ENCODE measurements around the gene TCTA. TPM values are rescaled to one million over a fixed set of nuclear protein-coding genes. Genes with fewer than 3 reads are reported as not detected.
"Not testable (repeated sequence)": the region's sequence is repeated elsewhere in the genome, so short reads cannot be mapped to it uniquely, and the experiment has no call there.

The TCTA gene
- total RNA-seq, 1 donor from 2014 or later = 30.0 TPM

- H3K27me3 Mint-ChIP-seq (ENCODE audit: insufficient read depth); DNase-seq (ENCODE audit: low spot score); H3K9me3 Mint-ChIP-seq; H3K4me3 Mint-ChIP-seq; H3K27ac Mint-ChIP-seq; intact Hi-C loops (cut with micrococcal nuclease): not testable (repeated sequence)
- Mint-ChIP-seq H3K4me1 (ENCODE audit: low read depth) (peaks cover 19% of the 10 kb centered on the region), H3K36me3 (ENCODE audit: low read depth) (peaks cover 18% of the 10 kb centered on the region)
Measured at GRCh38 chr3:49391310-49391709, 20.9 kb upstream of the TCTA start.

DNA sequence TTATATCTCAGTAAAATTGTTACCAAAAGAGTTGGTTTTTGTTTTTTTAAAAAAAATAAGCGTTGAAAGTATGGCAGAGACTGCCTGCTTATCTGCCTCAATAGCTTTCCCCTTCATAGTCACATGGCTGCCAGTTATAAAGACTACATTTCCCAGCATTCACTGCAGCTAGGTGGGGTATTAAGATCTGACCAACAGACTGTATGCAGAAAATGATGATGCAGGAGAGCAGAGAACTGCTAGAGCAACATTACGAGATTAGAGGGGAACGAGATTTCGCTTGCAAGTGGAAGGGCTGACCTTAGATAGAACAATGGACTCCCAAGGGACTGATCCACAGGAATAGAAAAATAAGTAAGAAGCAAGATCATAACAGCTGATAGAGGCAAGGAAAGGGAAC, 14.8 kb upstream of the TCTA start:
- intact Hi-C loops (cut with micrococcal nuclease) = no loop called here
- no peak overlapping the region for H3K27ac Mint-ChIP-seq
- no peaks in the 10 kb centered on the region for H3K9me3 Mint-ChIP-seq
- H3K27me3 Mint-ChIP-seq (ENCODE audit: insufficient read depth) = no peaks in the 10 kb centered on the region
- H3K4me1 Mint-ChIP-seq (ENCODE audit: low read depth) = peaks cover 46% of the 10 kb centered on the region
- no peak for DNase-seq (ENCODE audit: low spot score)
- peaks cover 30% of the 10 kb centered on the region for H3K36me3 Mint-ChIP-seq (ENCODE audit: low read depth)
- no peak overlapping the region for H3K4me3 Mint-ChIP-seq

GRCh38 chr3:49399461-49399860, 12.8 kb upstream of the TCTA start:
- Mint-ChIP-seq H3K9me3 (no peaks in the 10 kb centered on the region), H3K27ac (no peak overlapping the region), H3K36me3 (ENCODE audit: low read depth) (peaks cover 26% of the 10 kb centered on the region), H3K4me3 (no peak overlapping the region), H3K4me1 (ENCODE audit: low read depth) (peaks cover 46% of the 10 kb centered on the region), H3K27me3 (ENCODE audit: insufficient read depth) (no peaks in the 10 kb centered on the region)
- intact Hi-C loops (cut with micrococcal nuclease) = no loop called here
- DNase-seq (ENCODE audit: low spot score) = no peak

GRCh38 chr3:49401766-49402165, 10.5 kb upstream of the TCTA start:
- H3K27ac Mint-ChIP-seq = no peak overlapping the region
- intact Hi-C loops (cut with micrococcal nuclease) = no loop called here
- peaks cover 51% of the 10 kb centered on the region for H3K4me1 Mint-ChIP-seq (ENCODE audit: low read depth)

GRCh38 chr3:49403891-49404290, 8.3 kb upstream of the TCTA start:
- Mint-ChIP-seq H3K36me3 (ENCODE audit: low read depth) (peaks cover 23% of the 10 kb centered on the region), H3K4me3 (no peak overlapping the region), H3K9me3 (no peaks in the 10 kb centered on the region), H3K4me1 (ENCODE audit: low read depth) (peaks cover 52% of the 10 kb centered on the region), H3K27ac (no peak overlapping the region), H3K27me3 (ENCODE audit: insufficient read depth) (no peaks in the 10 kb centered on the region)
- intact Hi-C loops (cut with micrococcal nuclease) = no loop called here
- DNase-seq (ENCODE audit: low spot score) = no peak

More at GRCh38 chr3:49401766-49402165, 10.5 kb upstream of the TCTA start:
- Mint-ChIP-seq H3K4me3 (no peak overlapping the region), H3K27me3 (ENCODE audit: insufficient read depth) (no peaks in the 10 kb centered on the region), H3K9me3 (no peaks in the 10 kb centered on the region), H3K36me3 (ENCODE audit: low read depth) (peaks cover 23% of the 10 kb centered on the region)
- DNase-seq (ENCODE audit: low spot score) = no peak

DNA sequence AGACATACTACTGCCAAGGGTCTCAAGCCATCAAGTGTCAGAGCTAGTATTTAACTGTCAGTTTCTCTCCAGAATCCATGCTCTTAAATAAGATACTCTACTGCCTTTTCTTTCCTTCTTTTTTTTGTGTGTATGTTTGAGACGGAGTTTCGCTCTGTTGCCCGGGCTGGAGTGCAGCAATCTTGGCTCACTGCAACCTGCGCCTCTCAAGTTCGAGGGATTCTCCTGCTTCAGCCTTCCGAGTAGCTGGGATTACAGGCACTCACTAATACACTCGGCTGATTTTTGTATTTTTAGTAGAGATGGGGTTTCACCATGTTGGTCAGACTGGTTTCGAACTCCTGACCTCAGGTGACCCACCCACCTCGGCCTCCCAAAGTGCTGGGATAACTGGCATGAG, 6.7 kb upstream of the TCTA start:
- intact Hi-C loops (cut with micrococcal nuclease); H3K4me3 Mint-ChIP-seq; H3K9me3 Mint-ChIP-seq; DNase-seq (ENCODE audit: low spot score); H3K27me3 Mint-ChIP-seq (ENCODE audit: insufficient read depth); H3K27ac Mint-ChIP-seq: not testable (repeated sequence)
- Mint-ChIP-seq H3K36me3 (ENCODE audit: low read depth) (peaks cover 26% of the 10 kb centered on the region), H3K4me1 (ENCODE audit: low read depth) (peaks cover 54% of the 10 kb centered on the region)

- intact Hi-C loops (cut with micrococcal nuclease) = no loop called here
- H3K4me3 Mint-ChIP-seq = no peak overlapping the region
- no peaks in the 10 kb centered on the region for H3K9me3 Mint-ChIP-seq
- peak overlapping the region; percentile 65 for H3K27ac Mint-ChIP-seq
- peaks cover 21% of the 10 kb centered on the region for H3K36me3 Mint-ChIP-seq (ENCODE audit: low read depth)
- H3K4me1 Mint-ChIP-seq (ENCODE audit: low read depth) = peaks cover 50% of the 10 kb centered on the region
- no peak for DNase-seq (ENCODE audit: low spot score)
- no peaks in the 10 kb centered on the region for H3K27me3 Mint-ChIP-seq (ENCODE audit: insufficient read depth)
Measured at GRCh38 chr3:49406571-49407565, 5.4 kb upstream of the TCTA start.

DNA sequence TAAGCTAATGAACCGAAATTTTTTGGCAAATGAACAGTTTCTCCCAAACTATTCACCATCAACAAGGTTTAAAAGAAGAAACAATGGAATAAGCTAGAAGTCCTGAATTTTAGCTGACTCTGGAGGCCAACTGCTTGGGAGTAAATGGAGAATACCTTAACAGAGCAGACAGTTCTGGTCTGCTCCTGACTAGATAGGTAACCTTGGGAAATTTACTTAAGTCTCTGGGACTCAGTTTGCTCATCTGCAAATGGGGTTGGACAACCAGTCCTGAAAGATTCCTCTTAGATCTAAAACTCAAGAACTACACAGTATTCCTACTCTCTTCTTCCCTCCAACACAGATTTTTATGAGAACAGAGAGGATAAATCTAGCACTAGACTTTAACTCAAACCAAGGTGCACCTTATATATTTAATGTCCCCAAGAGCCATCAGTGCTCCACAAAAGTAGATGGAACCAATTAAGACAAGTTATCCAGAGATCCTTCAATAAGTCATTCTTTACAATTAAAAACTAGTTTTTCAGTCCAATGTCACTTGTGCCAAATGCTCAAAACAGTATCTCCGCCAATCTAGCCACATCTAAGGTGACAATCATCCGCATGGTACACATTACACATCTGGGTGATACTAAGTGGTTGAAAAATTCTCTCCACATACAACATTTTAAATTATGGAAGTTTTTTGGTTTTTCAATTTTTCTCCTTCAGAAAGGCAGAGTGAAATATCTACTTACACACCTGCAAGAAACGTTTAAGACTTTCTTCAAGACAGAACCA, 2.0 kb upstream of the TCTA start:
- H3K4me3 Mint-ChIP-seq = peak overlapping the region; percentile 98
- no peaks in the 10 kb centered on the region for H3K27me3 Mint-ChIP-seq (ENCODE audit: insufficient read depth)
- H3K9me3 Mint-ChIP-seq = no peaks in the 10 kb centered on the region
- intact Hi-C loops (cut with micrococcal nuclease) = no loop called here
- peaks cover 25% of the 10 kb centered on the region for H3K36me3 Mint-ChIP-seq (ENCODE audit: low read depth)
- DNase-seq (ENCODE audit: low spot score) = no peak
- peaks cover 73% of the 10 kb centered on the region for H3K4me1 Mint-ChIP-seq (ENCODE audit: low read depth)
- peak overlapping the region; percentile 93 for H3K27ac Mint-ChIP-seq

DNA sequence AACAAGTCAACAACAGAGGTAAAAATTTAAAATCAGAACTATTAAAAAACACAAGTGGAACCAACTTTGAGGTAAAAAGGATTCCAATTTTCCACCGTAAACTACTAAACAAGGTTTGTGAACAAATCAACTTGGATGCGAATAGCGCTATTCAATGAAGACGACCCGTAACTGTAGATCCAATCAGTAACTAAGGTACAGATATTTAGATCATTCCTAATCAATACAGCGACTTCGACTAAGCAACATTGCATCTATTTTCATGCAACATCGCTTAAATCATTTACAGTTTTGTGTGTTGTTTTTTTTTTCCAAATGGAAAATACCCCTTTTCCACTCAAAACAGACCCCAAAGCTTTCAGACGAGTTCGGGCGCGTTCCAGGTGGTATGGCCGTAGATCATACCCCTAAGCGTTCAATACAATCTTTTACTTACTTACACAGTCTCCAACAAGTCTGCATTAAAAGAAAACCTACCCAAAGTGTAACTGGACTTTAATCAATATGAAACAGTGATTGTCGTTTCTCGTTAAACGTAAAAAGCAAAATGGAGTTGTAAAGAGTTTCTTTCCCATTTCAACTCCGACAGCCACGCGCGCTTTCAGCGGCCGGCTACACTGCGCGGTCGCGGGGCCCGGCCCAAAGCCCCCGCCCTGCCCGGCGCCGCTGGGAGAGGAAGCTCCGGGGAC, 1.2 kb upstream of the TCTA start:
- Mint-ChIP-seq H3K27me3 (ENCODE audit: insufficient read depth) (no peaks in the 10 kb centered on the region), H3K36me3 (ENCODE audit: low read depth) (peaks cover 23% of the 10 kb centered on the region), H3K27ac (peak overlapping the region; percentile 93), H3K9me3 (no peaks in the 10 kb centered on the region), H3K4me1 (ENCODE audit: low read depth) (peaks cover 71% of the 10 kb centered on the region), H3K4me3 (peak overlapping the region; percentile 98)
- DNase-seq (ENCODE audit: low spot score) = no peak
- intact Hi-C loops (cut with micrococcal nuclease) = no loop called here

DNA sequence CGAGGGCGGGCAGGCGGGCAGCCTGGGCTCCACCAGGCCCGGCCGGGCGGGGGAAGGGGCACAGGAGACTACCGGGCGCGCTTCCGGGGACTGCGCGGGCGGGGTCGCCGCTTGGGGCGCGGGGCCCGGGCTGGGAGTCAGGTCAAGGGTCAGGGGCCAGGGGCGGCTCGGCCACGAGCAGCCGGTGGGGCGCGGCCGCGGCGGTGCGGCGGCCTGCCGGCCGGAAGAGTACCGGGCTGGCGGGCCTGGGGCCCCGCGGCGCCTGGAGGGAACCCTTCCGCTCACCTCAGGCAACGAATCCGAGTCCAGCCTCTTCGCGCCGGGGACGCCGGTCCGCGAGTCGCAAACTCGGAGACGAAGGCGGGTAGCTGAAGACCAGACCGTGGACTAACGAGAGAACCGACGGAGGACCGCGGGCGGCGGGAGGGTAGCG, 672 bp upstream of the TCTA start:
- peaks cover 27% of the 10 kb centered on the region for H3K36me3 Mint-ChIP-seq (ENCODE audit: low read depth)
- peaks cover 71% of the 10 kb centered on the region for H3K4me1 Mint-ChIP-seq (ENCODE audit: low read depth)
- peak; percentile 58 for DNase-seq (ENCODE audit: low spot score)
- peak overlapping the region; percentile 93 for H3K27ac Mint-ChIP-seq
- H3K4me3 Mint-ChIP-seq = peak overlapping the region; percentile 98
- H3K9me3 Mint-ChIP-seq = no peaks in the 10 kb centered on the region
- intact Hi-C loops (cut with micrococcal nuclease) = no loop called here
- H3K27me3 Mint-ChIP-seq (ENCODE audit: insufficient read depth) = no peaks in the 10 kb centered on the region

- Mint-ChIP-seq H3K4me1 (ENCODE audit: low read depth) (peaks cover 69% of the 10 kb centered on the region), H3K27ac (peak overlapping the region; percentile 96), H3K27me3 (ENCODE audit: insufficient read depth) (no peaks in the 10 kb centered on the region), H3K36me3 (ENCODE audit: low read depth) (peaks cover 25% of the 10 kb centered on the region), H3K4me3 (peak overlapping the region; percentile 95), H3K9me3 (no peaks in the 10 kb centered on the region)
- intact Hi-C loops (cut with micrococcal nuclease) = loop anchor here (1.0 to 2.0 kb wide), 9 partner anchors 17 to 391 kb away; partner anchors contain the start of genes DAG1, GPX1, NICN1 and QRICH1
- no peak for DNase-seq (ENCODE audit: low spot score)
Measured at GRCh38 chr3:49412632-49413337, 562 bp downstream of the TCTA start.

- Mint-ChIP-seq H3K4me1 (ENCODE audit: low read depth) (peaks cover 69% of the 10 kb centered on the region), H3K9me3 (no peaks in the 10 kb centered on the region)
Measured at GRCh38 chr3:49413338-49413734, 1.1 kb downstream of the TCTA start.

More at GRCh38 chr3:49413338-49413734, 1.1 kb downstream of the TCTA start:
- intact Hi-C loops (cut with micrococcal nuclease) = loop anchor here (2.0 kb wide), 1 partner anchor 293 kb away; the partner anchor contains the start of gene USP19
- Mint-ChIP-seq H3K4me3 (peak overlapping the region; percentile 95), H3K36me3 (ENCODE audit: low read depth) (peaks cover 25% of the 10 kb centered on the region), H3K27ac (peak overlapping the region; percentile 96), H3K27me3 (ENCODE audit: insufficient read depth) (no peaks in the 10 kb centered on the region)
- DNase-seq (ENCODE audit: low spot score) = no peak

Data from activated T-helper 1 cell treated with anti-CD3 and anti-CD28 coated beads, Interleukin-12 subunit alpha, Interleukin-12 subunit beta, Interleukin-2, Interleukin-4 antibody, amounts not matched to agents 30 ng/mL and 10 ng/mL and 1 ng/mL, durations not matched to agents 14 hours and 24 hours and 36 hours (primary cell).